Stimulated activated CD4-positive, alpha-beta T cell treated with anti-CD3 and anti-CD28 coated beads, Interleukin-15, amount 100 ng/mL, for 1 hour (primary cell): ENCODE measurements around the gene SESTD1.
"Not testable (repeated sequence)": the region's sequence is repeated elsewhere in the genome, so short reads cannot be mapped to it uniquely, and the experiment has no call there.

ENCODE experiments used
- DNase-seq, 2 donors: peaks; one replicate each; pipeline ENCODE4 v3.0.0-alpha.2; 2020; ENCODE audit warnings: low read depth in 1 of 2, low spot score in 1 of 2

Gene SESTD1

GRCh38 chr2:179266271-179266670 is 1.6 kb upstream of the SESTD1 start:
- no peak for DNase-seq

DNA sequence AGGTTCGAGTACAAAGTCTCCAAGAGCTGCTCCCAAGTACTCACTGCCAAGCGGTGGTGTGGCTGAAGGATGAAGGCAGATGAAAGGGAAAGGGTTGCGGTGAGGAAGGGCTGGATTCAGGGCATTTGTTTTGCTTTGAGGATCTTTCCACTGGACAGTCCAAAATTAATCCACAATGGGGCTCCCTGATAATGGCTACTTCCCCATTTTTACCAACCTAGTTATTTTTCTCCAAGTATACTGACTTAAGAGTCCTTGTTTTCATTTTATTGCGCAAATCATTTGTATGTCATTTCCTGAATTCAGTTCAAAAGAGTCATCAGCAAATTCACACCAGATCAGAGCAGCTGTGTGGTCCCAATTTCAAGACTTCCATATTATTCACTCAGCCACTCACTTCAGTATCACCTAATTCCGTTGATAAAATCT is 464 bp upstream of the SESTD1 start:
- DNase-seq = no peak

DNA sequence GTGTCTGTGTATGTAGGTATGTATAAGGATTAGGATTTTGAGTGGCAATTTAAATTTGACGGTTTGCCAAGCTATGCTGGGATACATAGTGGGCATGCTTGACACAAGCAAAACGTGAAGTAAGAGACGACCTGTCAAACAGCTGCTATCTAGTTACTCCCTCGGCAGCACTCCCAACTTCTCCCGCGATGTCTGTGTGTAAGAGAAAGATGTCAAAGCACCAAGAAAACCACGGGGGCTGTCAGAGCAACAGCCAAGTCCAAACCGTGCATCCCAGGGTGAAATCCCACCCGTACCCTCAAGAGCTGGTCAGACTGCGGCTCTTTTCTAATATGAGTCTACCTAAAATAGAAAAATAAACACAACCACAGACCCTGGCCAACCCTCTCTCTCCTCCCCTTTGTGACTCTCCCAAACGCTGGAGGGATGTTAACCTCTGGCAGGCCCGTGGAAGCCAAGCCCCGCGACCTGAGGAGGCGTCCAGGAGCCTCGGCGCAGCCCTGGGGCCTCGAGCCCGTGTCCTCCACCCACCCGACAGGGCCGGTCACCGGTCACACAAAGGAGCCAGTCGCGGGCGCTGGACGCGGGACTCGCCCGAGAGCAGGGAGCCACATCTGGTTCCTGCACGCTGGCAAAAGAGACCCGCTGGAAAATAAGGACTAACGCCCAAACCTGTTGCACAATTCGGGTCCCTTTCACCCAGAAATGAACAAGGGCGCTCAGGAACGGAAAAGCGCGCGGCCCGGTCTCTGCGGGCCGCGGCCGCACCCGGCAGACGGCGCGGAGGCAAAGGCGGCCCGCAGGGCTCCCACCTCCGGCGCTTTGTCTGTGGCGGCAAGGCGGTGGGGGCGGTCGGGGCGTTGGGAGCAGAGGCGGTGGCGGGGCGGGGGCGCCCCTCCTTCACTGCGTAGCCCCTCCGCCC is 925 bp downstream of the SESTD1 start:
- peak in 1 of 2 donors; percentile 2 for DNase-seq

- DNase-seq = no peak
Measured at GRCh38 chr2:179263015-179263414, 1.6 kb downstream of the SESTD1 start.

DNA sequence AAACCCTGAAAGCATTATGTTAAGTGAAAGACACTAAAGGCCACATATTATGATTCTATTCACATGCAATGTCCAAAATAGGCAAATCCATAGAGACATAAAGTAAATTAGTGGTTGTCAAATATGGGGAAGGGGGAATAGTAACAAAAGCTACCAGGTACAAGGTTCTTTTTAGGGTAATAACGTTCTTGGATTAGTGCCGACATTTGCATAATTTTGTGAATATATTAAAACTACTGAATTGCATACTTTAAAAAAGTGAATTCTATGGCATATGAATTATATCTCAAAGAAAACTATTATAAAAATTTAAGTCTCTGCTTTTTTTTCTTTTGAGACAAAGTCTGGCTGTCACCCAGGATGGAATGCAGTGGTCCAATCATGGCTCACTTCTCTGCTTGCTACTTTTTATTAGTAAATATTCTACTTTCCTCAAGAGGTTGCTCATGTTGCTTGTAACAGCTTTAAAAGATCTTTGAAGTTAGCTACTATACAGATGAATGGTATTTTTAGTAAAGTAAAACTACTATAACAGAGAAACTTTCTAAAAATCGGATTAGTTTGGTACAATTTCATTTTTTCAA is 2.5 kb downstream of the SESTD1 start:
- no peak for DNase-seq

- no peak for DNase-seq
Measured at GRCh38 chr2:179261151-179261825, 3.3 kb downstream of the SESTD1 start.

DNA sequence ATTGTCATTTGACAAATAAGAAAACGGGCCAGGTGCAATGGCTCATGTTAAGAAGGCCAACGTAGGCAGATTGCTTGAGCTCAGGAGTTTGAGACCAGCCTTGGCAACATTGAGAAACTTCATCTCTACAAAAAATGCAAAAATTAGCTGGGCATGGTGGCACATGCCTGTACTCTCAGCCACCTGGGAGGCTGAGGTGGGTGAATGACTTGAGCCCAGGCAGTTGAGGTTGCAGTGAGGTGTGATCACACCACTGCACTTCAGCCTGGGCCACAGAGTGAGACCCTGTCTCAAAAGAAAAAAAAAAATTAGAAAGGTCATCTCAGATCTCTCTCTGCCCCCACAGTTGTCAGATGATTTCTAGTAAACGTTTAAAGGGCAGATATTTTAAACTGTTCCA is 4.4 kb downstream of the SESTD1 start:
- no peak for DNase-seq

- no peak for DNase-seq
Measured at GRCh38 chr2:179255129-179255528, 9.5 kb downstream of the SESTD1 start.

DNA sequence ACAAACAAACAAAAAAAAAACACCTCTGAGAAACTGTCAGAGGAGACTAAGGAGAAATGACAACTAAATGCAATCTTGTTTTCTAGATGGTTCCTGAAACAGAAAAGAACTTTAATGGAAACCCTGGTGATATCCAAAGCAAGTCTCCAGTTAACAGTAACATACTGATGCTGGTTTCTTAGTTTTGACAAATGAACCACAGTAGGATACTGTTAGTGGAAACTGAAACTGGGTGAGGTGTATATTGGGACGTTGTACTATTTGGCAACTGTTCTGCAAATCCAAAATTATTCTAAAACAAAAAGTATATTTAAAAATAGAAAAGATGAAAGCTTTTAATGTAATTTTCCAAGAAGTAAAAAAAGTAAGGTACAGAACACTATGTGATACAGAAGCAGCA is 11.4 kb downstream of the SESTD1 start:
- DNase-seq = no peak

- DNase-seq = no peak
Measured at GRCh38 chr2:179252423-179252822, 12.2 kb downstream of the SESTD1 start.

GRCh38 chr2:179251870-179252269 is 12.8 kb downstream of the SESTD1 start:
- no peak for DNase-seq

GRCh38 chr2:179250848-179251504 is 13.7 kb downstream of the SESTD1 start:
- DNase-seq = no peak

GRCh38 chr2:179250095-179250494 is 14.5 kb downstream of the SESTD1 start:
- DNase-seq = no peak

GRCh38 chr2:179248024-179248348 is 16.6 kb downstream of the SESTD1 start:
- no peak for DNase-seq

DNA sequence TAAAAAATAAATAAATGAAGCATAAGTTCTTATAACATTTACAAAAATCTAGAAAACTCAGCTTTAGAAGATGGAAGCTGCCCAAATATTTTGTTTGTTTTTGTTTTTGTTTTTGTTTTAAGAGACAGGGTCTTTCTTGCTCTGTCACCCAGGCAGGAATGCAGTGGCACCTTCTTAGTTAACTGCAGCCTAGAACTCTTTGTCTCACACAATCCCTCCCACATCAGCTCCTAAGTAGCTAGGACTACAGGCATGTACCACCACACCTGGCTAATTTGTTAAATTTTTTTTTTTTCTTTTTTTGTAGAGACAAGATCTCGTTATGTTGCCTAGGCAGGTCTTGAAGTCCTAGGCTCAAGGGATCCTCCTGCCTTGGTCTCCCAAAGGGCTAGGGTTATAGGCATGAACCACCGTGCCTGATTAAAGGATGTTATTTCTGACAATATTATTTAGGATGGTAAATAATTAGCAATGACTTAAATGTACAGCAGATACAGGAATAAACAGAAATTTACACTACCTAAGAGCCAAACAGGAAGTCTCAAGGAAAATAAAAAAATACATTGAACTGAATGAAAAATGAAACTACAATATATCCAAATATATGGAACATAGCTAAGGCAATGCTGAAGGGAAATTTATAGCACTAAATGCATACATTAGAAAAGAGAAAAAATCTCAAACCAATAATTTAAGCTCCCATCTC is 17.2 kb downstream of the SESTD1 start:
- no peak for DNase-seq

GRCh38 chr2:179245843-179246242 is 18.8 kb downstream of the SESTD1 start:
- not testable (repeated sequence) for DNase-seq

DNA sequence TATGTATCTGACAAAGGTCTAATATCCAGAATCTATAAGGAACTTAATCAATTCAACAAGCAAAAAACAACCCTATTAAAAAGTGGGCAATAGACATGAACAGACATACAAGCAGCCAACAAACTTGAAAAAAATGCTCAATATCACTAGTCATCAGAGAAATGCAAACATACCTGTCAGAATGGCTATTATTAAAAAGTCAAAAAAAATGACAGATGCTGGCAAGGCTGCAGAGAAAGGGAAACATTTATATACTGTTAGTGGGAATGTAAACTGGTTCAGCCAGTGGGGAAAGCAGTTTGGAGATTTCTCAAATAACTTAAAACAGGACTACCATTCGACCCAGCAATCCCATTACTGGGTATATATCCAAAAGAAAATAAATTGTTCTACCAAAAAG is 21.6 kb downstream of the SESTD1 start:
- DNase-seq = no peak

DNA sequence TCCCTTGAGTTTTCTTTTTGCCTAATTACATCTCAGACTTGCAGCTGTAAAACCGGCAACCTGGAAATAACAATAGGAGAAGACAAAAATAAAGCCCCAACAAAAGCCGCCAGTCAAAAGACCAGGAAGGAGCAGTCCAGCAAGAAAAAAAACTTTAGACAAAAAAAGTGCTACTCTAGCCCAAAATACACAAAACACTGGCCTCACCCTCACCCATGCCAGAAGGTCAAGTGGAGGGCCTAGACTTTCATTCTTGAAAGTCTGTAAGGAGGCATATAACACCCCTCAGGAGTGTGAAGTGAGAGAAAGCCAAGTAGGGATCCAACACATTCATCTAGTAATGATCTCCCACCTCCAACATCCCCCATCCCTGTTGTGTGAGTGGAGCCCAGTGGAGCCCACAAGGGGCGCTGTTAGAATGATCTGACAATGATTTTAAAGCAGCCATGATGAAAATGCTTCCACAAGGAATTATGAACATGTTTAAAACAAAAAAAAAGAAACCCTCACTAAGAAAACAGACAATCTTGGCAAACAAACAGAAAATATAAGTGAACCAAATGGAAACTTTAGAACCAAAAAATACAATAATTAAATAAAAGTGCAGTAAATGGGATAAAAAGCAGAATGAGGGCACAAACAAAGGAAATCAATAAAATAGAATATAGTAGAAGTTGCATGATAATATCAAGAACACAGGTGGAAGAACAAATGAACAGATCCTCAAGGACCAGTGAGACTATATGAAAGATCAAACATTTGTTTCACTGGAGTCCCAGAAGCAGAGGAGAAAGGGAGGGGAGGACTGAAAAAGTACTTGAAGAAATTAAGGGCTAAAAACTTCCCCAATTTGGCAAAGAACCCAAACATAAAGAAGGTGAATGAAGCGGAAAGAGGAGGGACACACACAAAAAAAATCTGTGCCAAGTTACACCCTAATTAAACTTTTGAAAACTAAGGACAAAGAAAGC is 23.9 kb downstream of the SESTD1 start:
- no peak for DNase-seq

- DNase-seq = no peak
Measured at GRCh38 chr2:179239838-179240237, 24.8 kb downstream of the SESTD1 start.

DNA sequence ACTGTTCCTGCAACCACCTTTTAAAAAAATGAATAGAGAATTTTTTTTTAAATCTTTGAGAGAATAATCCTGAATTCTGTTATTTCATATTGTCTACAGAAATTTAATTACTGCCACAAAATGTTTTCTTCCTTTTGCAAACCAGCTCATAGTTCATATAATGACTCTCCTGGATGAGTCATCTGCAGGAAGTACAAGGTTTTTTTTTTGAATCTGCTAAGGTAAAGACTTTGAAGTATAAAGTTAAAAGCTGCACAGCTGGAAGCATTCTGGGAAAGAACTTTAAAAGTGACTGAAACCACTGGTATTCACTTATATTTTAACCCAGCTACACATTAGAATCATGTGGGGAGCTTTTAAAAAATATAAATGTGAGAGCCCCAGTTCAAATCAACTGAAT is 25.4 kb downstream of the SESTD1 start:
- no peak for DNase-seq
